ENCODE measurements around the gene ETHE1.
"Not testable (repeated sequence)": the region's sequence is repeated elsewhere in the genome, so short reads cannot be mapped to it uniquely, and the experiment has no call there.

Gene ETHE1

GRCh38 chr19:43551399-43552197, 24.6 kb upstream of the ETHE1 start:
- no peak for DNase-seq (ENCODE audit: low read depth)

DNA sequence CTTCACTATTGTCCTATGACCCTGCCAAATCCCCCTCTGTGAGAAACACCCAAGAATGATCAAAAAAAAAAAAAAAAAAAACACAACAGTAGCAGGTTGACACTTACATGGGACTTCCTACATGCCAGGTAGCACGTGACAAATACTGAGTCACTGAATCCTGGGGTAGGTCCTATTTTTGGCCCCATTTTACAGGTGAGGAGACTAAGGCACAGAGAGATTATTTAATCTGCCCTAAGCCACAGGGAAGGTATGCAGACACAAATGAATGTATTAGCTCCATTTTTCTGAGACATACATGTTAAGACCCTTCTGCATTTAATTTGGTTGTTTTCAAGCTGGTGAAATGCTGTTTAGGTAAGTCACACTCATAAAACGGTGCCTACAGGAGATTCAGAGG, 21.7 kb upstream of the ETHE1 start:
- no peak for DNase-seq (ENCODE audit: low read depth)

- not testable (repeated sequence) for DNase-seq (ENCODE audit: low read depth)
These were observed 20.9 kb upstream of the ETHE1 start for GRCh38 chr19:43547926-43548325.

GRCh38 chr19:43546581-43546980, 19.6 kb upstream of the ETHE1 start:
- DNase-seq (ENCODE audit: low read depth), result no peak

- DNase-seq (ENCODE audit: low read depth), result no peak
These were observed 19.0 kb upstream of the ETHE1 start for GRCh38 chr19:43545981-43546380.

DNA sequence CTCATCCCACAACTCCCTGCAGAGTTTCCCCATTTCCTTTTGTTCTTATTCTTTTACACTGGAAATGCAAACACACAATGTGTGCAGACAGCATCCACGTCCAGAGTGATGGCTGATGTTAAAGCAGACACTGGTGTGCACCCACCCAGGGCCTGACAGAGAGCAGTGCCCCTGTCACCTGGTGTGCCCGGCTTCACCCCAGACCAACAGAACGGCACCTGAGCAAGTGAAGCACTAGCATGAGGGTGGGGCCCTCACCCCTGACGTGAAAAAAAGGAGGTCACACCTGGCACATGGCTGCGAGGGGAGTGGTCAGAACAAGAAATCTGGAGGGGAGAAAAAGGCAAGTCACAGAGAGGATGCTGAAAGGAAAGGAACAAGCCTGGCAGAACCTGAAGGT, 18.3 kb upstream of the ETHE1 start:
- DNase-seq (ENCODE audit: low read depth), result no peak

DNA sequence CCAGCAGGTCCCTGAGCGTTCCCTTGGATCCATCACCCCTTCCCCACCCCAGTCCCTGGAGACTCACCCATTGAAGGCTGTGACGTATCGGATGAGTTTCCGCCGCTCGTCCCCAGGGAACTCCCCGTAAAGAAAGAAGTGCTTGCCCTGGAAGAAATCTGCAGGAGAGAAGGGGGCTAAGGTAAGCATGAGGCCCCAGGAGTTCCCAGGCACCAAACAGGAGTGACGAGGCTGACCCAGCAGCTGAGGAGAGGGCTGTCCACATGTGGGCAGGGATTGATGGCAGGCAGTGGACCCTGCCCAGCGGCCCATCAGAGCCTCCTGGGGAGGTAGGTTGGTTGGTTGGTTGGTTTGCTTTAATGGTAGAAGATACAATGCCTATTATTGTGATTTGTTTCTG, 17.1 kb upstream of the ETHE1 start:
- no peak for DNase-seq (ENCODE audit: low read depth)

- DNase-seq (ENCODE audit: low read depth), result no peak
These were observed 15.1 kb upstream of the ETHE1 start for GRCh38 chr19:43541920-43542650.

GRCh38 chr19:43540381-43540780, 13.4 kb upstream of the ETHE1 start:
- DNase-seq (ENCODE audit: low read depth), result no peak

DNA sequence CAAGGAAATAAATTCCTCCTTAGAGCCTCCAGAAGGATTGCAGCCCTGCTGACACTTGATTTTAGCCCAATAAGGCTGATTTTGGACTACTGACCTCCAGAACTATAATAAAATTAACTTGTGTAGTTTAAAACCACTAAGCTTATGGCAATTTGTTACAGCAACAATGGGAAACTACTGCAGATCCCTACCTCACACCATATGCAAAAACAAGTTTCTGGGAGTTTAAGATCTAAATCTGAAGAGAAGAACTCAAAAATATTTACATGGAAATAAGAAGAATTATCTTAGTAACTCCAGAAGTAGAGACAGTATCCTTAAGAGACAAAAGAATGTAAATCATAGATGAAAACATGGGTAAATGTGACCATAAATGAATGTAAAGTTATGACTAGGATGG, 11.9 kb upstream of the ETHE1 start:
- DNase-seq (ENCODE audit: low read depth), result no peak

DNA sequence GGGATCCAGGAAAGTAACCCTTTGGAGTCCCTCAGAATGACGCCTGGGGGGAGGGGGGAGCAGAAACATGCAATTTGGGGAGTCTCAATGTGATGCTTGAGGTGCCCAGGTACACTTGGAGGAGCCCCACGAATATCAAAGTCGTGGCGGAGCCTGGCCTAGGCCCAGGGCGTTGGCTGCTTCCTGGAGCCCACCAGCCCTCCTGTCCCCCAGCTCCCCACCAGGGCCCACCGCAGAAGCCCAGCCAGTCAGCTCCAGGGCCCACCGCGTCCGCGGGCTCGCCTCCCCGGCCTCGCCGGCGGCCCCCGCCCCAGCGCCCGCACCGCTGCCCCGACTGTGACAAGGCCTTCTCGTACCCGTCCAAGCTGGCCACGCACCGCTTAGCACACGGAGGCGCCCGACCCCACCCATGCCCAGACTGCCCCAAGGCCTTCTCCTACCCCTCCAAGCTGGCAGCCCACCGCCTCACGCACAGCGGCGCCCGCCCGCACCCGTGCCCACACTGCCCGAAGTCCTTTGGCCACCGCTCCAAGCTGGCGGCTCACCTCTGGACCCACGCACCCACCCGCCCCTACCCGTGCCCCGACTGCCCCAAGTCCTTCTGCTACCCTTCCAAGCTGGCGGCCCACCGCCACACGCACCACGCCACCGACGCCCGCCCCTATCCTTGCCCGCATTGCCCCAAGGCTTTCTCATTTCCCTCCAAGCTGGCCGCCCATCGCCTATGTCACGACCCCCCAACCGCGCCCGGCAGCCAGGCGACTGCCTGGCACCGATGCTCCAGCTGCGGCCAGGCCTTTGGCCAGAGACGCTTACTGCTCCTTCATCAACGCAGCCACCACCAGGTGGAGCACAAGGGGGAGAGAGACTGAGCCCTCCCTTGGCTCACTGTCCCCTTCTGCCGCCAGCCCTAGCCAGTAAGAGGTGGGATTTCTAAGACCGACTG, 8.1 kb upstream of the ETHE1 start:
- no peak for DNase-seq (ENCODE audit: low read depth)

DNA sequence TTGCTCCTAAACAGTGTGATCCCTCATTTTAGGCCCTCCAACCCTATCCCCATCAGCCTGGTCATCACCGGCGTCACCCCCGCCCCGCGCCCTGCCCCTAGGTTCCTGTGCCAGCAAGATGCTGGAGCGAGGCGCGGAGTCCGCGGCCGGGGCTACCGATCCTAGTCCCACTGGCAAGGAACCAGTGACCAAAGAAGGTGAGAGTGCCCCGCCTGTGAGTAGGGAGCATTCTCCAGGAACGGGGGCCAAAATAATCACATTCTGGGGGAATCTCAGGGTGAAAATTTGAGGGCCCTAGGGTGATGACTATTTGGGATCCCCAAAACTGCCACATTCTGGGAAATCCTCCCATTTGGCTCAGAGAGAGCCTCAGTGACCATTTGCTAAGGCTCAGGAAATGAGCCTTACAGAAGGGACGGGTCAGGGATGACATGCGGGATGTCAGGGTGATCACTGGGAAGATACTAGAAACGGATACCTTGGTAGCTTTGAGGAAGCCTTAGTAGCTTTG, 7.4 kb upstream of the ETHE1 start:
- DNase-seq (ENCODE audit: low read depth), result no peak

- DNase-seq (ENCODE audit: low read depth), result peak; percentile 91
These were observed 6.7 kb upstream of the ETHE1 start for GRCh38 chr19:43533546-43534304.

- DNase-seq (ENCODE audit: low read depth), result peak; percentile 82
These were observed 6.1 kb upstream of the ETHE1 start, which contains the start of gene ZNF575 for GRCh38 chr19:43532962-43533545. Gene ZNF575 (plus strand): TSS chr19:43533188. CDS start chr19:43534423, 1,235 bp downstream.

DNA sequence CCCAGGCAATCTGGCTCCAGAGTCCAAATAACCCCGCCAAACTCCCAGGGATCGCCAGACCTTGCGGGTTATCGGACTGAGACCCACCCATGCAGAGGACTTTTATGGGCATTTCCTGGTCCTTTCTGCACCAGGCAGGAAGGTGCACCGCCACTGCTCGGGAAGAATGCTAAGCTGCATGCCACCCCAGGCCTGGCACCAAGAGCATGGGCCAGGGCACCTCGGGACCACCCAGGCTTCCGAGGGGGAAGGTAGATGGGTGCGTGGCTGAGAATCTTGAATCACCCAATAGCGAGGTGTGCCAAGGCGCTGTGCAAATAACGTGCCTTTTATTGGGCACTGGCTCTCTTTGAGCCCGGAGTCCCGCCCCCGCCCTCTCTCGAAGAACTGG, 5.6 kb upstream of the ETHE1 start:
- DNase-seq (ENCODE audit: low read depth), result no peak

DNA sequence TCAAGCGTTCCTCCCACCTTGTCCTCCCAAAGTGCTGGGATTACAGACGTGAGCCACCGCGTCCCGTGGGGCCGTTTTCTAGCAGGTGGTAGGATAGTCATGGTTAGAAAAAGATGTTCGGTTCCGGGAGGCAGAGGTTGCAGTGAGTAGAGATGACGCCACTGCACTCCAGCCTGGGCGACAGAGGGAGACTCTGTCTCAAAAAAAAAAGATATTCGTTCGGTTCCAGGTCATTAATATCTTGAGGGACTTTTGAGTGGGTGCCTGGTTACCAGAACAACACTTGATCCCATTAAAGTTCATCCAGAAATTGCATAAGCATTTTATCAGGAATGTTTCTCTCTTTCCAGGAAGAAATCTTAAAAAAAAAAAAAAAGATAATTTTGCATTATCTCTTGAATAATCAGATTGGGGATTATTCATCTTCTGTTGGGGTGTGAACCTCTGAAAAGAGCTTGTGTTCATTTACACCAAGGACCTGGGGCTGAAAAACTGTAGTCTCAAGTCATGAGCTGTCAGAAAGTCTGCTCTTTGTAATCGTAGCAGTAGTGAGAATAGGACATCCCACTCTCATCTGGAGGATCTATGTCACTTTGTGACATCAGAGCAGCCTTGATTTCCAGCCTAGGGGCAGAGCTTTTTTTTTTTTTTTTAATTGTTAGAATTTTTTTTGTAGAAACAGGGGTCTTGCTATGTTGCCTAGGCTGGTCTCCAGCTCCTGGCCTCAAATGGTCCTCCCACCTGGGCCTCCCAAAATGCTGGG, 1.0 kb upstream of the ETHE1 start:
- no peak for DNase-seq (ENCODE audit: low read depth)

DNA sequence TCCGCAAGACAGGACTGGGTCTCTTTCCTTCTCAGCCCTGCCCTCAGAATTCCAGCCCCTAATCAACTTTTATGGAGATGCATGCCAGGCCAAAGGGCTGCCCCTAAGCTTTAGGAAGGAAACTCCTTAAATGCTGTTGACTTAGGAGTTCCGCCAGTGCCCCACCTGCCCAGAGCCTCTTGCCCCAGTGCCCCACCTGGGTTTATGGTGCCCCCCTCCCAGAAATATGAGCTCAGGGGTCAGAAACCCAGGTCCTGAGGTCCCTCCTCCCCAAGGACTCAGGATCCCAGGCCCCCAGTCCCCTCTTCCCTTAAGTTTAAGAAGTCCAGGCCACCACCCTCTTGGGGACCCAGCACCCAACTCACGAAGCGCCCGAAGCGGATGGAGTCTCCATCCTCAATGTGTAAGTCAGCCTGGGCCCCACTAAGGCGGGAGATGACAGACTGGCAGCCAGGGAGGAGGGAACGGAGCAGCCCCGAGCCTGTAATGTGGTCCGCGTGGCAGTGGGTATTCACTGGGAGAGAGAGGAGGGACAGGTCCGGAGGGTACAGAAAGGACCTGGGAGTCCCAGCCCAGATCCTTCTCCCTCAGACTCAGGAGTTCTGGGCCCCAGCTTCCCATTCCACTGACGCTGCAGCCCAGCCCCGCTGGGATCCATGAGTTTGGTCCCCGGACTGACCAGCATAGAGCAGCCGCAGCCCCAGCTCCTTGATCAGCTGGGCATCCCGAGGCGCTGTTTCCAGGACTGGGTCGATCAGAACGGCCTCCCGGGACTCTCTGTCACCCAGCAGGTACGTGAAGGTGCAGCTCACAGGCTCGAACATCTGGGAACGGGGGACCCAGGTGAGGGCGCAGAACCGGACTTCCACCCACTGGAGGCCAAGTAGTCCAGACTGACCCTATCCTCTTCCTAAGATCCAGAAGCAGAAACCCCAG, 897 bp downstream of the ETHE1 start:
- no peak for DNase-seq (ENCODE audit: low read depth)

DNA sequence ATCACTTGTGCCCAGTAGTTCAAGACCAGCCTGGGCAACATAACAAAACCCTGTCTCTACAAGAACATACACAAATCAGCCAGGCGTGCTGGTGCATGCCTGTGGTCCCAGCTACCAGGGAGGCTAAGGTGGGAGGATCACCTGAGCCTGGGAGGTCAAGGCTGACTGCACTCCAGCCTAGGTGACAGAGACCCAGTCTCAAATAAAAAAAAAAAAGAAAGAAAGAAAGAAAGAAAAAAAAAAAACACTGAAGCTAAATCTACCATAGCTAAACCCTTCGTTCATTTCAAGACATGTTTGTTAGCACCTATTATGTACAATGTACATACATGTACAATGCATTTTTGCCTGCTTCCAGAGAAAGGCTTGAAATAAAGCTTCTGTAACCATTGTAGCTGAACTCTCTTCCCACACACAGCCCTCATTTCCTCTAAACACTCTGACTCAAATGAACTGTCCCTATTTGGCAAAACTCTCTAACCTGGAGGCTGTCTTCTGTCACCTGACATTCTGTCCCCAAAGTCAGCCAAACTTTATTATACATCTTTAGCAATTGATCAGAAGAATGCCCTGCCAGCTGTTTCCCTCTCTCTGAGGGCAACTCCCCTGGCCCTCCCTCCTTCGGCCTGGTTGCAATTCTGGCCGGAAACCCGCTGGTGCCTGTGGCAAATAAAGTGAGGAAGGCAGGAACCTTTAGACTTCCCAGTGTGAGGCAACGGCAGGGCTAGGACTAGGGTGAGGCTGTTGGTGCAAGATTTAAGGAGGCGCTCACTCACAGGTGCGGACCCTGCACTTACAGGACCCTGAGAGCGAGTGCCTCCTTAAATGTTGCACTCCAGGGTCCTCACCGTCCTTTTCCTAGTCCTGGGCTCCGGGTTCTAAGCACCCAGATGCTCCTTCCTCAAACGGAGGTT, 1.8 kb downstream of the ETHE1 start:
- DNase-seq (ENCODE audit: low read depth), result no peak
